ENCODE measurements around the gene DNAI1. TPM values are rescaled to one million over a fixed set of nuclear protein-coding genes. Genes with fewer than 3 reads are reported as not detected.

DNAI1 gene
- total RNA-seq, 4 donors from 2014 or later: not detected

GRCh38 chr9:34506623-34507022 lies 48.0 kb downstream of the DNAI1 start:
- no peak overlapping the region for H3K27ac ChIP-seq
- H3K36me3 ChIP-seq: no peaks in the 10 kb centered on the region
- intact Hi-C loops (cut with DNase I): loop anchor here (10.0 kb wide), 1 partner anchor 78 kb away; the partner anchor contains the start of gene CNTFR
- no peaks in the 10 kb centered on the region for H3K27me3 ChIP-seq
- H3K9me3 ChIP-seq: no peaks in the 10 kb centered on the region
- 67 to 85% methylated on average over 1 to 4 of the region's 7 CpGs for WGBS, 2 donors
- DNase-seq: no peak
- H3K4me3 ChIP-seq: no peak overlapping the region
- no peak for TF ChIP-seq POLR2A (IDR thresholded peaks at IDR 0.05)
- TF ChIP-seq, protein P1, sequence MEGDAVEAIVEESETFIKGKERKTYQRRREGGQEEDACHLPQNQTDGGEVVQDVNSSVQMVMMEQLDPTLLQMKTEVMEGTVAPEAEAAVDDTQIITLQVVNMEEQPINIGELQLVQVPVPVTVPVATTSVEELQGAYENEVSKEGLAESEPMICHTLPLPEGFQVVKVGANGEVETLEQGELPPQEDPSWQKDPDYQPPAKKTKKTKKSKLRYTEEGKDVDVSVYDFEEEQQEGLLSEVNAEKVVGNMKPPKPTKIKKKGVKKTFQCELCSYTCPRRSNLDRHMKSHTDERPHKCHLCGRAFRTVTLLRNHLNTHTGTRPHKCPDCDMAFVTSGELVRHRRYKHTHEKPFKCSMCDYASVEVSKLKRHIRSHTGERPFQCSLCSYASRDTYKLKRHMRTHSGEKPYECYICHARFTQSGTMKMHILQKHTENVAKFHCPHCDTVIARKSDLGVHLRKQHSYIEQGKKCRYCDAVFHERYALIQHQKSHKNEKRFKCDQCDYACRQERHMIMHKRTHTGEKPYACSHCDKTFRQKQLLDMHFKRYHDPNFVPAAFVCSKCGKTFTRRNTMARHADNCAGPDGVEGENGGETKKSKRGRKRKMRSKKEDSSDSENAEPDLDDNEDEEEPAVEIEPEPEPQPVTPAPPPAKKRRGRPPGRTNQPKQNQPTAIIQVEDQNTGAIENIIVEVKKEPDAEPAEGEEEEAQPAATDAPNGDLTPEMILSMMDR (IDR thresholded peaks at IDR 0.05): no peak
- peaks cover 0 to 10% (median 6%) of the 10 kb centered on the region in 3 donors for H3K4me1 ChIP-seq

DNA sequence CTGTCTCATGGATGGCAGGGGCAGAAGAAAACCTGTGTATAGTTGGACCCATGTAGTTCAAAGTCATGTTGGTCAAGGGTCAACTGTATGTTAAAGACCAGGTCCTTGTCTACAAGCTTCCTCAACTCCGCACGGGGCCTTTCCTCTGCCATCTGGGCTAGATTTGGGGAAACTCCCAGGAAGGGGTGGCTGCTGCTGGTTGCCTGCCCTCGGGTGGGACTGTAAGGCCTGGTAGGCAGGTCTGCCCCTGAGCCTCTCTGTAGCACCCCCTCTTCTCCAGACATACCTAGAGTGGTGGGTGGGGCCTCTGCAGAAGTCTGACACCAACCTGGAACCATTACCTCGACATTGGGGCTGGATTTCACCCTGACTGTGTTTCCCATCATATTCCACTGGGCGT lies 49.0 kb downstream of the DNAI1 start:
- H3K27me3 ChIP-seq: no peaks in the 10 kb centered on the region
- no peaks in the 10 kb centered on the region for H3K9me3 ChIP-seq
- DNase-seq: no peak
- TF ChIP-seq, protein P1 (IDR thresholded peaks at IDR 0.05): no peak
- no peak for TF ChIP-seq POLR2A (IDR thresholded peaks at IDR 0.05)
- H3K27ac ChIP-seq: no peak overlapping the region
- H3K4me3 ChIP-seq: no peak overlapping the region
- WGBS, 2 donors: 83 to 92% methylated on average over 3 to 4 of the region's 5 CpGs
- H3K4me1 ChIP-seq: peaks cover 0 to 1% (median 0%) of the 10 kb centered on the region in 3 donors
- intact Hi-C loops (cut with DNase I): loop anchor here (10.0 kb wide), 1 partner anchor 77 kb away; the partner anchor contains the start of gene CNTFR
- H3K36me3 ChIP-seq: no peaks in the 10 kb centered on the region

DNA sequence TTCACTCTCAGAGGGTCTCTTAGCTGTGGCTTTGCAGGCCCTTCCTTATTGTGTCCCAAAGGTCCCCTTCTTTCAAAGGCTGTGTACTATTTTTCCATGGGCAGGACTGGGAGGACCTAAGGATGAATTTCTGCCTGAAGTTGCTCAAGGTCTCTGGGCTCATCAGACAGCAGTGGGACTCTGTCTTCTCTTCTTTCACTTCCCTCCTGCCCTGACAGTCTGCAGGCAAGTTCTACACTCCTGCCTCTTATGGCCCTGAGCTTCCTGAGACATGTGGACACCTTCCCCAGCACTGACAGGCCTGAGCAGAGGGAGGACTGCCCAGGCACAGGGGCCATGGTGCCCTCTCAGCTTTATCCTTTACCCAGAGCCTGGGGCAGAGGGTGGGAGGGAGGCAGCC lies 49.4 kb downstream of the DNAI1 start:
- TF ChIP-seq POLR2A (IDR thresholded peaks at IDR 0.05): no peak
- TF ChIP-seq, protein P1 (IDR thresholded peaks at IDR 0.05): no peak
- no peak overlapping the region for H3K4me3 ChIP-seq
- no peaks in the 10 kb centered on the region for H3K9me3 ChIP-seq
- H3K4me1 ChIP-seq: no peaks in the 10 kb centered on the region
- H3K27me3 ChIP-seq: no peaks in the 10 kb centered on the region
- no peak for DNase-seq
- no peak overlapping the region for H3K27ac ChIP-seq
- intact Hi-C loops (cut with DNase I): loop anchor here (10.0 kb wide), 1 partner anchor 77 kb away; the partner anchor contains the start of gene CNTFR
- no peaks in the 10 kb centered on the region for H3K36me3 ChIP-seq

DNA sequence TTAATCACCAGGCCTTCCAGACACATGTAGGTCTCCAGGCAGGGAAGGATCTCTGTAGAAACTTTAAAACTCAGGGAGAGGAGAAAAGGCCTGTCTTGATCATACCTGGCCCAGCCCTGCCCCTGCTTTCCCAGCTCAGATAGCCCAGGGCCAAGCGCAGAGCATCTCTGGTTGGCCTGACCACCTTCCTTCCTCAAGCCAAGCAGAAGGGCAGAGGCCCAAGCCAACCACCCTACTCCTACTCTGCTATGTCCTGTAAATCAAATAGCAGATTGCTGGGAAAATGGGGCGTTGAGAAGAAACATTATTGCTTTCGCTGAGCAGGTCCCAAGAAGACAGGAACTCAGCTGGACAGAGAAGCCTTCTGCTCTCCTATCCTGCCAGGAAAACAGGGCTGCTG lies 49.9 kb downstream of the DNAI1 start:
- 94 to 97% methylated on average over 3 of the region's 3 CpGs for WGBS, 2 donors
- H3K4me3 ChIP-seq: no peak overlapping the region
- intact Hi-C loops (cut with DNase I): loop anchor here (10.0 kb wide), 1 partner anchor 76 kb away; the partner anchor contains the start of gene CNTFR
- peaks cover 0 to 5% (median 0%) of the 10 kb centered on the region in 3 donors for H3K4me1 ChIP-seq
- DNase-seq: no peak
- TF ChIP-seq, protein P1 (IDR thresholded peaks at IDR 0.05): no peak
- no peak for TF ChIP-seq POLR2A (IDR thresholded peaks at IDR 0.05)
- H3K36me3 ChIP-seq: no peaks in the 10 kb centered on the region
- no peaks in the 10 kb centered on the region for H3K27me3 ChIP-seq
- no peak overlapping the region for H3K27ac ChIP-seq
- H3K9me3 ChIP-seq: no peaks in the 10 kb centered on the region

GRCh38 chr9:34508951-34509350 lies 50.3 kb downstream of the DNAI1 start:
- no peak overlapping the region for H3K4me3 ChIP-seq
- WGBS, 2 donors: 86 to 93% methylated on average over 1 to 3 of the region's 3 CpGs
- DNase-seq: no peak

More at GRCh38 chr9:34508951-34509350, 50.3 kb downstream of the DNAI1 start:
- Histone ChIP-seq H3K27me3 (no peaks in the 10 kb centered on the region), H3K9me3 (no peaks in the 10 kb centered on the region), H3K4me1 (peaks cover 0 to 9% (median 0%) of the 10 kb centered on the region in 3 donors), H3K36me3 (no peaks in the 10 kb centered on the region), H3K27ac (no peak overlapping the region)
- intact Hi-C loops (cut with DNase I): loop anchor here (10.0 kb wide), 1 partner anchor 76 kb away; the partner anchor contains the start of gene CNTFR
- no peak for TF ChIP-seq POLR2A (IDR thresholded peaks at IDR 0.05)
- TF ChIP-seq, protein P1 (IDR thresholded peaks at IDR 0.05): no peak

Measured in esophagus squamous epithelium (tissue), 5 donors.